Measurements from ENCODE around the gene BFSP1. TPM values are rescaled to one million over a fixed set of nuclear protein-coding genes. Genes with fewer than 3 reads are reported as not detected.

BFSP1 gene
- total RNA-seq, 4 donors from 2014 or later: 0.75 to 1.00 (median 0.82) TPM; not detected in 1

DNA sequence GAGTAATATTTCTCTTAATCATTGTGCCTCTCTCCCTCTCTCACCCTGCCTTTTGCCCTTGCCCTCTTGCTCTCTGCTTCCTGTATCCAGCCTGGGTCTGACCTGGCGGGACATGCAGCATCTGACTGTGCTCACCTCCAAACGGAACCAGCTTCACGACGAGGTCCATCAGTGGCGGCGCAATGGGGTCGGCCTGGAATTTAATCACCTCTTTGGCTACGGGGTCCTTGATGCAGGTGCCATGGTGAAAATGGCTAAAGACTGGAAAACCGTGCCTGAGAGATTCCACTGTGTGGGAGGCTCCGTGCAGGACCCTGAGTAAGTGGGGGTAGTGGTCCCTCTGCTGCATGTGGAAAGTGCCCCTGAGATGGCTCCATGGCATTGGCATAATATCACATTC, 65.9 kb downstream of the BFSP1 start:
- in situ Hi-C loops (cut with MboI; ENCODE audit: low pct_ligation_motif_present in 1 of 4, low pct_unique_long_range_greater_than_20kb in 1 of 4, low sequenced_read_pairs in 3 of 4): no loop called here
- H3K36me3 ChIP-seq: no peaks in the 10 kb centered on the region
- intact Hi-C loops (cut with DNase I; ENCODE audit: low total_unique reads): no loop called here

DNA sequence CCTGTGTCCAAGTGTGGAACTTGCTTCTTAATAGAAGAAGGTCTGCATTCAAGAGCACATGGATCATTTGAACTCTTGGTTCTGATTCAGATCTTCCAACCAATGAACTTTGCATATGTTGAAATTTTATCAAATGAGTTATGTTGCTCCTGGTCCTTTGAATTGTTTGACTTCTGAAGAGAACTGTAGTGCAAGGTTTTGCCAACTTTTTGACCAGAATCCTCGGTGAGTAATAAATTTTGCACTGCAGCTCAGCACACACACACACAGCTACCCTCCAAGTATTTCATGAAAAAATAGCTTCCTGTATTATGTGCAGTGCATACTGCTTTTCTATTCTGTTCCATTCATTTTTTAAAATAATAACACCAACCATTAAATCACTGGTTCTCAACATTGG, 67.5 kb downstream of the BFSP1 start:
- no peaks in the 10 kb centered on the region for H3K4me1 ChIP-seq
- intact Hi-C loops (cut with DNase I; ENCODE audit: low total_unique reads): no loop called here

More for the DNA sequence above, 65.9 kb downstream of the BFSP1 start:
- Histone ChIP-seq H3K4me3 (no peak overlapping the region), H3K9me3 (no peaks in the 10 kb centered on the region), H3K27me3 (no peaks in the 10 kb centered on the region), H3K4me1 (no peaks in the 10 kb centered on the region), H3K27ac (no peak overlapping the region)
- 92 to 96% methylated on average over 7 to 10 of the region's 10 CpGs for WGBS, 2 donors (ENCODE audit: low coverage in 1 of 2)
- no peak for DNase-seq
- no peak for TF ChIP-seq EP300 (IDR thresholded peaks at IDR 0.05; ENCODE audit: low read depth)
- TF ChIP-seq, protein P1, sequence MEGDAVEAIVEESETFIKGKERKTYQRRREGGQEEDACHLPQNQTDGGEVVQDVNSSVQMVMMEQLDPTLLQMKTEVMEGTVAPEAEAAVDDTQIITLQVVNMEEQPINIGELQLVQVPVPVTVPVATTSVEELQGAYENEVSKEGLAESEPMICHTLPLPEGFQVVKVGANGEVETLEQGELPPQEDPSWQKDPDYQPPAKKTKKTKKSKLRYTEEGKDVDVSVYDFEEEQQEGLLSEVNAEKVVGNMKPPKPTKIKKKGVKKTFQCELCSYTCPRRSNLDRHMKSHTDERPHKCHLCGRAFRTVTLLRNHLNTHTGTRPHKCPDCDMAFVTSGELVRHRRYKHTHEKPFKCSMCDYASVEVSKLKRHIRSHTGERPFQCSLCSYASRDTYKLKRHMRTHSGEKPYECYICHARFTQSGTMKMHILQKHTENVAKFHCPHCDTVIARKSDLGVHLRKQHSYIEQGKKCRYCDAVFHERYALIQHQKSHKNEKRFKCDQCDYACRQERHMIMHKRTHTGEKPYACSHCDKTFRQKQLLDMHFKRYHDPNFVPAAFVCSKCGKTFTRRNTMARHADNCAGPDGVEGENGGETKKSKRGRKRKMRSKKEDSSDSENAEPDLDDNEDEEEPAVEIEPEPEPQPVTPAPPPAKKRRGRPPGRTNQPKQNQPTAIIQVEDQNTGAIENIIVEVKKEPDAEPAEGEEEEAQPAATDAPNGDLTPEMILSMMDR (IDR thresholded peaks at IDR 0.05): no peak
- TF ChIP-seq POLR2A (IDR thresholded peaks at IDR 0.05): no peak
- TF ChIP-seq POLR2AphosphoS5 (IDR thresholded peaks at IDR 0.05): no peak

DNA sequence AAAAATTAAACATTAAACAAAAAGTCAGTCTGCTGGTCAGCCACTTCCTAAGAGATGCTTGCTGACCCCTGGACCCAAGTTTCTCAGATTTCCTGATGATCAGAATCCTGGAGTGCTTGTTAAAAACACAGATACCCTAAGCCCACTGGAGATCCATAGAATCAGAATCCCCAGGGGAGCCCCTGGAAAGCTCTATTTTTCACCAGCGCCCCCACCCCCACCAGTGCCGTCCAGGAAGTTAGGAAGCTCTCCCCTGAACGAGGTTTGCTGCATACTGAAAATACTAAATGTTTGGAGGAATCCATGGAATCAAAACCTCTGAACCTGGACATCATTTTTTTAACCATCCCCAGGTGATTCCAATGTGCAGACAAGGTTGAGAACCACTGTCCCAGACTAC, 69.2 kb downstream of the BFSP1 start:
- Histone ChIP-seq H3K4me1 (no peaks in the 10 kb centered on the region), H3K27ac (no peak overlapping the region), H3K36me3 (no peaks in the 10 kb centered on the region), H3K4me3 (no peak overlapping the region), H3K9me3 (no peaks in the 10 kb centered on the region), H3K27me3 (no peaks in the 10 kb centered on the region)
- intact Hi-C loops (cut with DNase I; ENCODE audit: low total_unique reads) (no loop called here), in situ Hi-C loops (cut with MboI; ENCODE audit: low pct_ligation_motif_present in 1 of 4, low pct_unique_long_range_greater_than_20kb in 1 of 4, low sequenced_read_pairs in 3 of 4) (no loop called here)
- TF ChIP-seq POLR2A (IDR thresholded peaks at IDR 0.05) (no peak), POLR2AphosphoS5 (IDR thresholded peaks at IDR 0.05) (no peak), EP300 (IDR thresholded peaks at IDR 0.05; ENCODE audit: low read depth) (no peak)
- TF ChIP-seq, protein P1 (IDR thresholded peaks at IDR 0.05): no peak
- WGBS, 2 donors (ENCODE audit: low coverage in 1 of 2): 70% methylated on average over 3 of the region's 3 CpGs; no CpG with 5 or more reads in 1 of the 2 donors
- no peak for DNase-seq

More for the DNA sequence above, 67.5 kb downstream of the BFSP1 start:
- 72 to 86% methylated on average over 1 of the region's 1 CpG for WGBS, 2 donors (ENCODE audit: low coverage in 1 of 2)
- Histone ChIP-seq H3K27ac (no peak overlapping the region), H3K27me3 (no peaks in the 10 kb centered on the region), H3K4me3 (no peak overlapping the region), H3K36me3 (no peaks in the 10 kb centered on the region), H3K9me3 (no peaks in the 10 kb centered on the region)
- in situ Hi-C loops (cut with MboI; ENCODE audit: low pct_ligation_motif_present in 1 of 4, low pct_unique_long_range_greater_than_20kb in 1 of 4, low sequenced_read_pairs in 3 of 4): no loop called here
- TF ChIP-seq POLR2A (IDR thresholded peaks at IDR 0.05) (no peak), POLR2AphosphoS5 (IDR thresholded peaks at IDR 0.05) (no peak), EP300 (IDR thresholded peaks at IDR 0.05; ENCODE audit: low read depth) (no peak)
- TF ChIP-seq, protein P1 (IDR thresholded peaks at IDR 0.05): no peak
- no peak for DNase-seq

DNA sequence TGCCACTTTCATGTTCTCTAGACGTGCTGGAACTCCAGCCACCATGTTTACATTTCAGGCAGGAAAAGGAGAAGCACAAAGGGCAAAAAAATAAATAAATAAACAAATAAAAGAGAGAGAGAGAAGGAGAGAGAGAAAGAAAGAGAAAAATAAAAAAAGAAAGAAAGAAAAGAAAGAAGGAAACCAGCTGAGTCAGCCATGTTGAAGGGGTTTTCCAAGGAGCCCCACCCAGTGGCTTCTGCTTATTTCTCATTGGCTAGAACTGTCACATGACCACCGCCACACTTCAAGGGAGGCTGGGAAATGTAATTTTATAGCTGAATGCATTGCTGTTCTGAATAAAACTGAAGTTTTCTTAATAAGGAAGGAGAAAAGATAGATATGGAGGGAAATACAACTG, 71.1 kb downstream of the BFSP1 start:
- no peaks in the 10 kb centered on the region for H3K36me3 ChIP-seq
- H3K27me3 ChIP-seq: no peaks in the 10 kb centered on the region
- in situ Hi-C loops (cut with MboI; ENCODE audit: low pct_ligation_motif_present in 1 of 4, low pct_unique_long_range_greater_than_20kb in 1 of 4, low sequenced_read_pairs in 3 of 4) (no loop called here), intact Hi-C loops (cut with DNase I; ENCODE audit: low total_unique reads) (no loop called here)
- no peaks in the 10 kb centered on the region for H3K4me1 ChIP-seq
- no peak overlapping the region for H3K4me3 ChIP-seq
- no peaks in the 10 kb centered on the region for H3K9me3 ChIP-seq
- WGBS, 2 donors (ENCODE audit: low coverage in 1 of 2): 53 to 66% methylated on average over 2 of the region's 2 CpGs
- H3K27ac ChIP-seq: no peak overlapping the region
- no peak for DNase-seq
- TF ChIP-seq, protein P1 (IDR thresholded peaks at IDR 0.05): no peak
- TF ChIP-seq POLR2A (IDR thresholded peaks at IDR 0.05) (no peak), EP300 (IDR thresholded peaks at IDR 0.05; ENCODE audit: low read depth) (no peak), POLR2AphosphoS5 (IDR thresholded peaks at IDR 0.05) (no peak)
